ENCODE results near the gene SP2. TPM values are rescaled to one million over a fixed set of nuclear protein-coding genes. Genes with fewer than 3 reads are reported as not detected.

SP2 gene
- total RNA-seq, 2 experiments from 2014 or later = 18.1 to 18.8 TPM

- Mint-ChIP-seq H3K4me3 (peak overlapping the region; percentile 90), H3K4me1 (peaks cover 53% of the 10 kb centered on the region), H3K36me3 (peaks cover 39% of the 10 kb centered on the region), H3K9me3 (peaks cover 3% of the 10 kb centered on the region), H3K27me3 (no peaks in the 10 kb centered on the region), H3K27ac (peak overlapping the region; percentile 92)
- peak; percentile 18 for DNase-seq
Observed at GRCh38 chr17:47942096-47942510, 46.1 kb downstream of the SP2 start.

GRCh38 chr17:47942568-47942967 lies 46.5 kb downstream of the SP2 start:
- H3K4me1 Mint-ChIP-seq = peaks cover 55% of the 10 kb centered on the region
- peak overlapping the region; percentile 92 for H3K27ac Mint-ChIP-seq
- H3K36me3 Mint-ChIP-seq = peaks cover 43% of the 10 kb centered on the region
- peak overlapping the region; percentile 90 for H3K4me3 Mint-ChIP-seq
- no peak for DNase-seq
- no peaks in the 10 kb centered on the region for H3K27me3 Mint-ChIP-seq
- peaks cover 3% of the 10 kb centered on the region for H3K9me3 Mint-ChIP-seq

DNA sequence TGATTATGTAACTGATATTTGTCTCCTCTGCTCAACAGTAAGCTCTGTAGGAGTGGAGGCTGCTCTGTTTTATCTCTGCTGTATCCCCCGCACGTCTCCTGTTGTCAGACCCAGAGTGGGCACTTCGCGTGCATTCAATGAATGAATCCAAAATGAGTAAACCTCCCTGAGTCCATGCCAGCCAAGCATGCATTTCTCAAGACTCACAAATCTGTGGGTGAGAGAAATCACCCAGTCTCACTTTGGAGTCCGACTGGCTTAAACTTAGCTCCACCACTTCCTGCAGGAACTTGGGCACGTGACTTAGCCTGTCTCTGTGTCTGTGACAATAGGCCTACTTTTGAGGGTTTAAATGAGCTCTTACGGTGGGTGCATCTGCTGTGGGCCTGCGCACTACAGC lies 49.0 kb downstream of the SP2 start:
- Mint-ChIP-seq H3K27me3 (no peaks in the 10 kb centered on the region), H3K4me3 (peak overlapping the region; percentile 55), H3K4me1 (peaks cover 63% of the 10 kb centered on the region), H3K27ac (peak overlapping the region; percentile 81), H3K9me3 (peaks cover 3% of the 10 kb centered on the region), H3K36me3 (peaks cover 52% of the 10 kb centered on the region)
- peak; percentile 21 for DNase-seq

DNA sequence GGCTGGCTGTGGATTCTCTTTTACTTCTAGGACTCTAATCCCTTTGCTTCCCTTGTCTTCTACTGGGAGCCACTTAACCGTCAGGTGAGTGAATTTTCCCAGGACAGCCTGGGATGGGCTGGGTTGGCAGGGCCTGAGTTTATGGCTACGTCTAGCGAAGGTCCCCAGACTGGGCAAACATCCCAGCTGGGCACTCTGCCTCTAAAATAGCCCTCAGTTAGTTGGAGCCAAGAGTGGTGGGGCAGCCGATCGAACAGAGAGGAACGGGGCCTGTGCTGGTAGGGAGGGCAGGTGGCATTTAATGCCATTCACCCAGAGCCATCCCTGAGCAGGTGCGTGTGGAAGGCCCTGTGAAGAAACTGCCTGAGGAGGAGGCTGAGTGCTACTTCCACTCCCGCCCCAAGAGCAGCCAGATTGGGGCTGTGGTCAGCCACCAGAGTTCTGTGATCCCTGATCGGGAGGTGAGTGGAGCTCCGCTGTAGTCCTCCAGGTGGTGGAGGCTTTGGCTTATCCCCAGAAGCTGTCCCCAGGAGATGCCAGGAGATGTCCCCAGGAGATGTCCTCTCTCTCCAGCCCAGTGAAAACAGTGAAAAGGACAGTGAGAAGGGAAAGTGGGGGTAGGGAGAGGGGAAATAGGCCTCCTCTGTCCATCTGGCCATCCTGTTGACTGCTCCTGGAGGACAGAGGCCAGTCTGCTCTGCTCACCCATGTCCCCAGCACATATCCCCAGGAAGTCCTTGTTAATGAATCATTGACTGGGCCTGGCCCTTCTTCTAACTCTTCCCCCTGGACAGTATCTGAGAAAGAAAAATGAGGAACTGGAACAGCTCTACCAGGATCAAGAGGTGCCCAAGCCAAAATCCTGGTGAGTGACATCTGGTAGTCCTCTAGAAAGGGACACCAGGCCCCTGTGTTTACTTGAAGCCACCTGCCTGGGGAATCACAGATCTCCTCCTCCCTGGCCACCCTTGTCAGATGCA lies 49.8 kb downstream of the SP2 start:
- peaks cover 64% of the 10 kb centered on the region for H3K4me1 Mint-ChIP-seq
- H3K4me3 Mint-ChIP-seq = peak overlapping the region; percentile 55
- H3K9me3 Mint-ChIP-seq = peaks cover 3% of the 10 kb centered on the region
- H3K27me3 Mint-ChIP-seq = no peaks in the 10 kb centered on the region
- DNase-seq = no peak
- peaks cover 51% of the 10 kb centered on the region for H3K36me3 Mint-ChIP-seq
- H3K27ac Mint-ChIP-seq = peak overlapping the region; percentile 81

DNA sequence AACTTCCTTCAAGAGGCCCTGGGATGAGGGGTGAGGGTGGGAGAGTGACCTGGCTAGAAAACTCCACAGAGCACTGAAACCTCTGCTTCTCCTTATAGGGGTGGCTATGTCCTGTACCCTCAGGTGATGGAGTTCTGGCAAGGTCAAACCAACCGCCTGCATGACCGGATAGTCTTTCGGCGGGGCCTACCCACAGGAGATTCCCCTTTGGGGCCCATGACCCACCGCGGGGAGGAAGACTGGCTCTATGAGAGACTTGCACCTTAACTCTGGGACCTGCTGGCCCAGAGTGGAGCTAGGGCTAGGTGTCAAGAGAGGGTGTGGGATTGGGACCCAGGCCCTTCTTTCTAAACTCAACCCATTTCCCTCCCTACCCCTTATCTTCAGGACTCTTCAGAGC lies 50.5 kb downstream of the SP2 start:
- H3K9me3 Mint-ChIP-seq = no peaks in the 10 kb centered on the region
- no peak for DNase-seq
- peak overlapping the region; percentile 81 for H3K27ac Mint-ChIP-seq
- no peaks in the 10 kb centered on the region for H3K27me3 Mint-ChIP-seq
- no peak overlapping the region for H3K4me3 Mint-ChIP-seq
- H3K36me3 Mint-ChIP-seq = peaks cover 48% of the 10 kb centered on the region
- peaks cover 61% of the 10 kb centered on the region for H3K4me1 Mint-ChIP-seq

DNA sequence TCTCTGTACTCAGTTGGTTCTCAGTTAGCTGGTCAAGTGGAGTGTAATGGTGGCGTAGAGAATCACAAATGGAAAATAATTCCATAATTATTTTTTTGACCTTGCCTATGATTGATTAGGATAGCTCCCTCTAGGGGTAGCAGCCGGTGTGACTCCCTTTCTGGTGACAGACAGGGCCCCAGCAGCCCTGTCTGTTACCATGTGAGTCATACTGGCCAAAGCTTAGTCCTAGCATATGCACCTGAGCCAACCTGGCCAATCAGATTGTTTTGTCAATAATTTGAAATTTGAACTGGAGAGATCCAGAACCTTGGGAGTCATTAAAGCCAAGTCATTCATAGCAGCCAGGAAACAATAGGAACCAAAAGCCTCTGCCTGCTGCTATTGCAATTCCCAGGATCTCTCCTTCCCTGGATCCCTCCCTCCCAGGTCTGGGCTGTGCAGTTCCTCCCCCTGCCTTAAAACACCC lies 50.9 kb downstream of the SP2 start:
- peak; percentile 72 for DNase-seq
- H3K27me3 Mint-ChIP-seq = no peaks in the 10 kb centered on the region
- peaks cover 47% of the 10 kb centered on the region for H3K36me3 Mint-ChIP-seq
- H3K9me3 Mint-ChIP-seq = no peaks in the 10 kb centered on the region
- peaks cover 60% of the 10 kb centered on the region for H3K4me1 Mint-ChIP-seq
- no peak overlapping the region for H3K4me3 Mint-ChIP-seq
- peak overlapping the region; percentile 81 for H3K27ac Mint-ChIP-seq

GRCh38 chr17:47948706-47949196 lies 52.7 kb downstream of the SP2 start:
- Mint-ChIP-seq H3K27ac (peak overlapping the region; percentile 75), H3K27me3 (no peaks in the 10 kb centered on the region), H3K36me3 (peaks cover 39% of the 10 kb centered on the region), H3K9me3 (no peaks in the 10 kb centered on the region), H3K4me3 (no peak overlapping the region), H3K4me1 (peaks cover 49% of the 10 kb centered on the region)
- no peak for DNase-seq

DNA sequence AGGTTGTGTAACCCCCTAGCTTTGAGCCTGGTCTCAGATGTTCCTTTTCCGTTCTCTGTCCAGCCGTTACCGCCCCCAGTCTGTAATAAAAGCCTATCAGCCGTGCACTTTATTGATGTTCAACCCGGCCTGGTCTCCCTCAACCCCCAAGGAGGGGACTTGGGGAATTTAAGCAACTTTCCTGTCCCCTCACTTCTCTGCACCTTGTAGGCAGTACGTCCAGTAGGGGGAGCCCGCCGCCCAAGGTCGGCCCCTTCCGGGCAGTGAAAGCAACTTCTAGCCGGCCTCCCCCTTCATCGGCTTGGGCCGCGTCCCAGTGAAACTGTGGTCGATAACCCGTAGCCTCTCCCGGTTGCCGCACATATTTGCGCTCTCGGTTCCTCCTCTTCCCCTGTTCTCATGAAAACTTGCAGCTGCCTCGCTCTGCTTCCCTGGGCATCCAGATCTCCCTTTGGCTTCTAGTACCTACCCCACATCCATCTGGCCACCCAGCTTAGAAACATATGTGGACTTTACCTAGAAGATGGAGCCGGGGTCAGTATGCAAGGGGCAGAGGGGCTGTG lies 53.2 kb downstream of the SP2 start:
- H3K4me3 Mint-ChIP-seq = peak overlapping the region; percentile 63
- H3K27ac Mint-ChIP-seq = peak overlapping the region; percentile 75
- H3K4me1 Mint-ChIP-seq = peaks cover 46% of the 10 kb centered on the region
- peaks cover 35% of the 10 kb centered on the region for H3K36me3 Mint-ChIP-seq
- H3K27me3 Mint-ChIP-seq = no peaks in the 10 kb centered on the region
- no peaks in the 10 kb centered on the region for H3K9me3 Mint-ChIP-seq
- peak; percentile 83 for DNase-seq

DNA sequence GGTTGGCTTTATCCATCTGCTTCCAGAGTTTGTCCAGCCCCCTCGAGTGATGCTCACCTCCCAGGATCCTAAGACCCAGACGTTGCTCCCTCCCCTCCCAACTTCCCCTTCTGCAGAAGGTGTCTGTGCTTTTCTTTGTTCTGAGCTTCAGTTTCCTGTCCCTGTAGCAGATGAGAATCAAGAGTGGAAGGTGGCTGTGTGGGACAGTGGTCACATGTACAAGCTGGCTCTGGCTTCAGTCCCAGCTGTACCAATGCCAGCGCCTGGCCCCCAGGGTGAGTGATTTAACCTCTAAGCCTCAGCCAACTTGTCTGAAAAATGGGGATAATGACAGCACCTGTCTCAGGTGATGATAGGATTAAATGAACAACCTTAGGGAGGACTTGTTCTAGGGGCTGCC lies 53.9 kb downstream of the SP2 start:
- no peaks in the 10 kb centered on the region for H3K27me3 Mint-ChIP-seq
- H3K27ac Mint-ChIP-seq = no peak overlapping the region
- H3K36me3 Mint-ChIP-seq = peaks cover 31% of the 10 kb centered on the region
- H3K4me1 Mint-ChIP-seq = peaks cover 39% of the 10 kb centered on the region
- no peak overlapping the region for H3K4me3 Mint-ChIP-seq
- no peak for DNase-seq
- no peaks in the 10 kb centered on the region for H3K9me3 Mint-ChIP-seq

DNA sequence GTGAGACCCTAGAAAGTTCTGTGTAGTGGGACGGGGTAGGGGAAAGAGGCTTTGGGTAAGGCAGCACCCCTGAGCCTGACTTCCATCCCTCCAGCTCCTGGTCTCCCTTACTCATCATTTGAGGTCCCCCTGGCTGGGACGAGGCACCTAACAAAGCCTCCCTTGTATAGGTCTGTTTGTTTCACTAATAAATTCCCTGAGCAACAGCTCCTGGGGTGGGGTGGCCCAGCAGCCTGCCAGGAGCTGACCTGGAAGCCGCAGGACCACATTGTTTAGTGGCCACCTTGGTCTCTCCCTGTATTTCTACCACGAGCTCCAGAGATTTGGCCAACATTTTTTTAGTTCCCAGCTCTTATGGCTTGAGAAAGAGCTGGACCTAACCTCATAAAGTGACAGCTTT lies 54.4 kb downstream of the SP2 start:
- Mint-ChIP-seq H3K9me3 (no peaks in the 10 kb centered on the region), H3K4me3 (no peak overlapping the region), H3K27ac (no peak overlapping the region), H3K27me3 (no peaks in the 10 kb centered on the region), H3K36me3 (peaks cover 26% of the 10 kb centered on the region), H3K4me1 (peaks cover 34% of the 10 kb centered on the region)
- DNase-seq = no peak

GRCh38 chr17:47952171-47953021 lies 56.4 kb downstream of the SP2 start:
- peaks cover 12% of the 10 kb centered on the region for H3K36me3 Mint-ChIP-seq
- peak overlapping the region; percentile 38 for H3K27ac Mint-ChIP-seq
- peaks cover 17% of the 10 kb centered on the region for H3K4me1 Mint-ChIP-seq
- no peak for DNase-seq
- H3K9me3 Mint-ChIP-seq = no peaks in the 10 kb centered on the region
- no peak overlapping the region for H3K4me3 Mint-ChIP-seq
- H3K27me3 Mint-ChIP-seq = no peaks in the 10 kb centered on the region

DNA sequence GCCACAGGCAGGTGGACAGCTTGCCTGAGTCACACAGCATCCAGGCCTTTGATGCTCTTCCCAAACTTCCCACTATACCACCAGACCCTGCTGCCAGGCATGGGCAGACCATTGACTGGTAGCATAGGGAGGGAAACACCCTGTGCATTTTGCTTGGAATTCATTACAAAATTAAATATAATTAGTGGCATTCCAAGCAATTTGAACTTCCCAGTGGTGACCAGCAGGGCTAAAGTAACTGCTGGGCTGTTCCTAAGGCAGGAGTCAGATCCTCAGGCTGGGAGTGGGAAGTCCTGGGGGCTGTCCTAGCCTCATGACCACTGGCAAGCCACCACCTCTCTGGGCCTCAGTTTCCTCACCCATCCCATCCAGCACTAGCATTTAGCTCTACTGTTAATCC lies 57.9 kb downstream of the SP2 start:
- H3K27me3 Mint-ChIP-seq = no peaks in the 10 kb centered on the region
- H3K9me3 Mint-ChIP-seq = no peaks in the 10 kb centered on the region
- H3K4me3 Mint-ChIP-seq = no peak overlapping the region
- H3K4me1 Mint-ChIP-seq = peaks cover 13% of the 10 kb centered on the region
- H3K27ac Mint-ChIP-seq = no peak overlapping the region
- no peak for DNase-seq
- H3K36me3 Mint-ChIP-seq = peaks cover 5% of the 10 kb centered on the region

GRCh38 chr17:47955497-47956461 lies 59.7 kb downstream of the SP2 start:
- Mint-ChIP-seq H3K9me3 (no peaks in the 10 kb centered on the region), H3K27me3 (no peaks in the 10 kb centered on the region), H3K4me3 (no peak overlapping the region), H3K4me1 (no peaks in the 10 kb centered on the region), H3K36me3 (peaks cover 3% of the 10 kb centered on the region), H3K27ac (no peak overlapping the region)
- no peak for DNase-seq
